Spleen (tissue), 7 donors: ENCODE results near the gene ALOXE3.

Source experiments
- CTCF ChIP-seq, 11 experiments: fragments of 200-600 bp in 7 of 11; fragments of 450-650 bp in 4 of 11; sonication (generic) in 4 of 11; IDR thresholded peaks in 8 of 11; conservative IDR thresholded peaks in 3 of 11; 1 replicate in 7 of 11; 2 replicates in 4 of 11; pipeline versions ENCODE4 v1.4.0 to v1.8.0; 2016 to 2021; ENCODE audit warnings: antibody characterized with exemption in 11 of 11, inconsistent platforms in 4 of 11, mild to moderate bottlenecking in 1 of 11
- POLR2A ChIP-seq, 3 donors: fragments of 450-650 bp; IDR thresholded peaks; one replicate each; pipeline ENCODE4 v1.5.1; 2017; ENCODE audit warnings: antibody characterized with exemption in 3 of 3, mild to moderate bottlenecking in 1 of 3
- donor health status: DM: no; HTN: no; CAD: no; lungs with moderate emphysema.
- donor health status: DM: no; HTN: no; CAD: no.
- donor health status: DM: no; HTN: no; CAD: no.

DNA sequence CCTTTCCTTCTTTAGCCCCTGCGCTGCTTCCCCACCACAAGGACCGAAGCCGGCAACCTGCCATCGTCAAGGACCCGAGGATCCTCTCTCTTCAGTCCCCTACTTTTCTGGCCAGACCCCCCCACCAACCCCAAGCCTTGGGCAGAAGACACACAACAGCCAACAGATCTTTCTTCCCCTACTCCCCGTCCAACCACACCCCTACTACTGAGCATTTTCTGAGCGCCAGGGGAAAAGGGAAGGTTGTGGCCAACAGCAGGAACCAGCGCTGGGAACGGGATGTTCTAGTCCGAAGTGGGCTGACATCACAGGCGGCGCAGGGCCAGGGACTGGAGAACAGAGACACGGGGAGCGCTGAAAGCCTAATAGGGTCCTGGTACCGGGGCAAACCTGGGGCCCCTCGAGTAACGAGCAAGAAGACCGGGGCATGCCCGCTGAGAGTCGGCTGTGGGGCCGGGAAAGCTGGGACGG, 33.4 kb upstream of the ALOXE3 start:
- TF ChIP-seq POLR2A (IDR thresholded peaks at IDR 0.05) (peak in 2 of 3 donors; percentile 4 to 53), CTCF (IDR thresholded peaks at IDR 0.05 in 8 of 11, conservative IDR thresholded peaks at IDR 0.05 in 3 of 11) (no peak)
